ENCODE results near the gene TACC2. TPM values are rescaled to one million over a fixed set of nuclear protein-coding genes. Genes with fewer than 3 reads are reported as not detected.

The TACC2 gene
- total and polyA plus RNA-seq, 2 donors (not counting 1 experiment from before 2014, with no cell fraction given): not detected

DNA sequence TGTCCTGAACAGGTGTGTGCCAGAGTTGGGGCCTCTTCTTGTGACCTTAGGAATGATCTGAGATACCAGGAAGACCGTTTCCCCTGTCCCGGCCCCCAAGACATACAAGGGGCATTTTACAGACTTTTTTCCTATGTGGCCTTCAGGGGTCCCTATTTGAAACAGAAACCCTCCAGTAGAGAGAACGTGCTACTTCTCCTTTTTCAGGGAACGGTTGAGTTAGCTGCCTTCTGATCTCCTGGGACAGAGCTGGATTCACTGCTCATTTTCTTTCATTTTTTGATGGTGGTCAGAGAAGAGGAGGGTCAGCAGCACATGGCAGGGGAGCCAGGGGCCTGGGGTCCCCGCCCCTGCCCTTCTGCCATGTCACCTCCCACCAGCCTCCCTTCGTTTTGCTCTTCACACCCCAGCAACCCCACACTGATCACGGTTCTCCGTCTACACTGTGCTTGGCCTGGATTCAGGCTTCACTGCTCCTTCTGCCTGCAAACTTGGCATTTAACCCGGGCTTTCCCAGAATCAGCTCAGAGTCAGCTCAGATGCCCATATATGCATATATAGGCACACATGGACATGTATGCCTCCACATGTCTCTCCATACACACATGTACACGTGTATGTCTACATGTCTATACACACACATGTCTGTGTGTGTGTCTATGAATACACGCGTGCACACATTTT, 144.1 kb downstream of the TACC2 start:
- 40% methylated on average over 8 of the region's 12 CpGs for WGBS (ENCODE audit: insufficient coverage)
- no peak for ATAC-seq (ENCODE audit: low read depth)

More for the DNA sequence above, 144.1 kb downstream of the TACC2 start:
- Histone ChIP-seq H4K20me1 (ENCODE audit: control insufficient read depth, insufficient read depth, low read length, poor library complexity, severe bottlenecking) (no peaks in the 10 kb centered on the region), H3K4me2 (replicated peaks; ENCODE audit: low read depth, low read length, poor library complexity, severe bottlenecking) (no peak overlapping the region), H3K36me3 (replicated peaks in 1 of 2; ENCODE audit: control extremely low read depth in 1 of 2, control insufficient read depth in 1 of 2, extremely low read depth in 1 of 2, insufficient read depth in 2 of 2, low read length in 1 of 2) (no peaks in the 10 kb centered on the region), H3K79me2 (ENCODE audit: control insufficient read depth, insufficient read depth, low read length) (no peaks in the 10 kb centered on the region), H2AFZ (ENCODE audit: insufficient read depth, low read depth, low read length, poor library complexity, severe bottlenecking) (no peak overlapping the region), H3K9me3 (ENCODE audit: control extremely low read depth in 1 of 3, control insufficient read depth in 2 of 3, insufficient read depth in 1 of 3, low read length in 2 of 3) (no peaks in the 10 kb centered on the region), H3K27me3 (replicated peaks in 1 of 4; ENCODE audit: control extremely low read depth in 1 of 4, control insufficient read depth in 3 of 4, insufficient read depth in 4 of 4, low read length in 3 of 4) (no peaks in the 10 kb centered on the region), H3K4me1 (ENCODE audit: control insufficient read depth in 2 of 2, insufficient read depth in 2 of 2, low read length in 2 of 2) (no peaks in the 10 kb centered on the region), H3K4me3 (ENCODE audit: control extremely low read depth in 1 of 5, extremely low read depth in 1 of 5, insufficient read depth in 1 of 5, low read depth in 2 of 5, low read length in 4 of 5) (no peak overlapping the region), H3K9ac (ENCODE audit: low read length) (no peak overlapping the region), H3K27ac (ENCODE audit: low read length in 2 of 2) (no peak overlapping the region)
- CTCF ChIA-PET: interaction anchor here (0.6 kb wide), 1 partner anchor 9 kb away, joined by 3 read pairs; no protein-coding TSS in a partner anchor
- Mint-ChIP-seq H3K27ac (no peak overlapping the region), H3K27me3 (peaks cover 18% of the 10 kb centered on the region), H3K4me1 (peaks cover 7% of the 10 kb centered on the region), H3K4me3 (peak overlapping the region; percentile 6), H3K9me3 (ENCODE audit: insufficient read depth) (no peaks in the 10 kb centered on the region)
- DNase-seq: no peak
- TF ChIP-seq EZH2 (IDR thresholded peaks at IDR 0.05; ENCODE audit: borderline replicate concordance, insufficient read depth, low read depth, low read length, poor library complexity, severe bottlenecking) (no peak), CTCF (IDR thresholded peaks at IDR 0.05) (no peak)
- POLR2A ChIA-PET: no interaction called here
- intact Hi-C loops (cut with micrococcal nuclease): no loop called here

Data from B cell (primary cell).